Sigmoid colon (tissue), 7 donors: Measurements from ENCODE around the gene ANKS6. TPM values are rescaled to one million over a fixed set of nuclear protein-coding genes. Genes with fewer than 3 reads are reported as not detected.

Source experiments
- DNase-seq: peaks from one replicate; pipeline ENCODE4 v3.0.0-alpha.2; 2019
- H3K27ac ChIP-seq, 4 donors: fragments of 200-600 bp; sonication (generic); one replicate each; pipeline ENCODE4 v1.5.1; 2016 to 2019; ENCODE audit warnings: mild to moderate bottlenecking in 1 of 4
- H3K27me3 ChIP-seq, 3 donors: fragments of 200-600 bp; sonication (generic); one replicate each; pipeline ENCODE4 v1.5.1; 2019; ENCODE audit warnings: mild to moderate bottlenecking in 1 of 3
- H3K36me3 ChIP-seq, 4 donors: fragments of 200-600 bp; sonication (generic); one replicate each; pipeline ENCODE4 v1.5.1; 2016 to 2019
- H3K4me1 ChIP-seq, 4 donors: fragments of 200-600 bp; sonication (generic); one replicate each; pipeline ENCODE4 v1.5.1; 2017 to 2019
- H3K4me3 ChIP-seq, 4 donors: fragments of 200-600 bp; sonication (generic); one replicate each; pipeline ENCODE4 v1.5.1; 2017 to 2019; ENCODE audit warnings: mild to moderate bottlenecking in 2 of 4, moderate library complexity in 1 of 4
- H3K9me3 ChIP-seq, 4 donors: fragments of 200-600 bp in 3 of 4; sonication (generic) in 3 of 4; one replicate each; pipeline versions ENCODE4 v1.5.1 to v1.6.1; 2013 to 2019
- CTCF ChIP-seq, 4 experiments: fragments of 450-650 bp in 3 of 4; fragments of 200-600 bp in 1 of 4; IDR thresholded peaks; one replicate each; pipeline ENCODE4 v1.5.1; 2016 to 2019; ENCODE audit warnings: antibody characterized with exemption in 4 of 4, mild to moderate bottlenecking in 3 of 4, moderate library complexity in 2 of 4
- EP300 ChIP-seq, 4 donors: sonication (generic); formaldehyde crosslinking; IDR thresholded peaks; one replicate each; pipeline ENCODE4 v1.6.1; 2017; ENCODE audit warnings: antibody characterized with exemption in 4 of 4
- POLR2A ChIP-seq, 2 donors: fragments of 450-650 bp; IDR thresholded peaks; one replicate each; pipeline ENCODE4 v1.6.1; 2016; ENCODE audit warnings: antibody characterized with exemption in 2 of 2, mild to moderate bottlenecking in 2 of 2, moderate library complexity in 2 of 2
- POLR2AphosphoS5 ChIP-seq, 4 donors: sonication (generic); formaldehyde crosslinking; IDR thresholded peaks; one replicate each; pipeline ENCODE4 v1.6.1; 2017; ENCODE audit warnings: antibody characterized with exemption in 4 of 4
- WGBS, 2 donors: extraction: QIAGEN DNeasy Blood & Tissue Kit; methylation state at CpG; one replicate each; pipeline ENCODE4 v1.1.7; 2013; 5-methylcytosine and 5-hydroxymethylcytosine counted together
- intact Hi-C: fragments of 100-400 bp; cut with DNase I; formaldehyde crosslinking; loops from one replicate; pipeline ENCODE4 v1.15.1; 2023
- polyA plus RNA-seq, 3 donors: library from polyadenylated mRNA; stranded (reverse); fragments of 200-250 nt; gene quantifications; one replicate each; pipeline ENCODE4 v1.2.3, GENCODE V29; 2013
- total RNA-seq, 4 donors: library from RNA; depleted of rRNA; stranded (reverse); fragments of >200 nt; gene quantifications; one replicate each; pipeline ENCODE4 v1.1.0, GENCODE V29; 2016
- donor health status: healthy with polysubstance abuse.
- donor health status: Bipolar disorder and iron deficiency.
- donor health status: healthy.

ANKS6 gene
- total and polyA plus RNA-seq, 7 donors = 5.4 to 22.8 (median 10.7) TPM

GRCh38 chr9:98719055-98719454 lies 77.3 kb downstream of the ANKS6 start:
- WGBS, 2 donors = 71 to 81% methylated on average over 2 of the region's 2 CpGs
- no peak for DNase-seq
- Histone ChIP-seq H3K4me3 (no peak overlapping the region), H3K4me1 (no peaks in the 10 kb centered on the region), H3K36me3 (no peaks in the 10 kb centered on the region), H3K27me3 (peaks cover 0 to 13% (median 0%) of the 10 kb centered on the region in 3 donors), H3K27ac (no peak overlapping the region), H3K9me3 (no peaks in the 10 kb centered on the region)
- intact Hi-C loops = no loop called here
- TF ChIP-seq EP300 (IDR thresholded peaks at IDR 0.05) (no peak), POLR2A (IDR thresholded peaks at IDR 0.05) (no peak), CTCF (IDR thresholded peaks at IDR 0.05) (no peak), POLR2AphosphoS5 (IDR thresholded peaks at IDR 0.05) (no peak)

DNA sequence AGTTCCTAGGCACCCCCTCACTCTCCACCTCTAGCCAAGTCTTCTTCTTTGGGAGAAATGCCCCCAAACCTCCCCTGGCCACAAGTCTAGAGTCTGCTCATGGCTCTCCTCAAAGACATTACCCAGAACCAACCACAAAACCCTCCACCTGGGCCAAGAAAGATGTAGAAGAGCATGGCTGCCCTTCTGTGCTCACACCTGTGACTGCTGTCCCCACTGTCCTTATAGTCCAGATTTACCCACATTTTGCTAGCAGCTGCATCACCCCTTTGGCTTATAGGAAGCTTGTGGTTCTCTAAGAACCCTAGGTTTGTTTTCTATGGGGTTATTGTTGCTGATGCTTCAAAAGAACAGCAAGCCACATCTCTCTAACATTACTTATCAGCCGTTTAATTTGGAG lies 81.5 kb downstream of the ANKS6 start:
- 39 to 57% methylated on average over 1 of the region's 1 CpG for WGBS, 2 donors
- no peak for DNase-seq

GRCh38 chr9:98712987-98713386 lies 83.4 kb downstream of the ANKS6 start:
- TF ChIP-seq POLR2A (IDR thresholded peaks at IDR 0.05) (no peak), EP300 (IDR thresholded peaks at IDR 0.05) (no peak), CTCF (IDR thresholded peaks at IDR 0.05) (no peak), POLR2AphosphoS5 (IDR thresholded peaks at IDR 0.05) (no peak)
- Histone ChIP-seq H3K27me3 (peaks cover 16 to 35% (median 23%) of the 10 kb centered on the region in 3 donors), H3K36me3 (no peaks in the 10 kb centered on the region), H3K4me1 (peaks cover 0 to 13% (median 11%) of the 10 kb centered on the region in 4 donors), H3K4me3 (no peak overlapping the region), H3K9me3 (no peaks in the 10 kb centered on the region), H3K27ac (no peak overlapping the region)
- no peak for DNase-seq
- intact Hi-C loops = no loop called here

More for the DNA sequence above, 81.5 kb downstream of the ANKS6 start:
- peaks cover 3 to 18% (median 8%) of the 10 kb centered on the region in 3 donors for H3K27me3 ChIP-seq
- intact Hi-C loops = no loop called here
- H3K4me1 ChIP-seq = no peaks in the 10 kb centered on the region
- no peaks in the 10 kb centered on the region for H3K9me3 ChIP-seq
- TF ChIP-seq POLR2AphosphoS5 (IDR thresholded peaks at IDR 0.05) (no peak), CTCF (IDR thresholded peaks at IDR 0.05) (no peak), POLR2A (IDR thresholded peaks at IDR 0.05) (no peak), EP300 (IDR thresholded peaks at IDR 0.05) (no peak)
- H3K36me3 ChIP-seq = no peaks in the 10 kb centered on the region
- no peak overlapping the region for H3K4me3 ChIP-seq
- H3K27ac ChIP-seq = no peak overlapping the region

- WGBS, 2 donors = 64 to 68% methylated on average over 14 of the region's 14 CpGs
- Histone ChIP-seq H3K36me3 (no peaks in the 10 kb centered on the region), H3K4me3 (no peak overlapping the region), H3K9me3 (no peaks in the 10 kb centered on the region), H3K27ac (no peak overlapping the region), H3K4me1 (peaks cover 0 to 24% (median 20%) of the 10 kb centered on the region in 4 donors), H3K27me3 (peaks cover 29 to 62% (median 48%) of the 10 kb centered on the region in 3 donors)
- no peak for DNase-seq
- TF ChIP-seq CTCF (IDR thresholded peaks at IDR 0.05) (no peak), POLR2A (IDR thresholded peaks at IDR 0.05) (no peak), POLR2AphosphoS5 (IDR thresholded peaks at IDR 0.05) (no peak)
- intact Hi-C loops = no loop called here
Measured at GRCh38 chr9:98709968-98710965, 86.1 kb downstream of the ANKS6 start.
